Effector CD8-positive, alpha-beta T cell (primary cell): ENCODE results near the gene PHF23.

Source experiments
- DNase-seq: peaks from one replicate; lab custom pipeline; 2025; lab: John Stamatoyannopoulos, UW

Gene PHF23

GRCh38 chr17:7219812-7220592, 19.3 kb downstream of the PHF23 start, which contains the start of the genes ACADVL and DLG4:
ACADVL (plus strand) TSS chr17:7219938; CDS start chr17:7219985, 47 bp downstream.
DLG4 (minus strand) TSS chr17:7219836.
- DNase-seq, result peak; percentile 61

- no peak for DNase-seq
Measured at GRCh38 chr17:7219229-7219811, 19.9 kb downstream of the PHF23 start.

- DNase-seq, result no peak
Measured at GRCh38 chr17:7218758-7219157, 20.5 kb downstream of the PHF23 start.

- DNase-seq, result no peak
Measured at GRCh38 chr17:7218166-7218565, 21.1 kb downstream of the PHF23 start.

- DNase-seq, result no peak
Measured at GRCh38 chr17:7217113-7217987, 21.9 kb downstream of the PHF23 start.

GRCh38 chr17:7216242-7217112, 22.8 kb downstream of the PHF23 start:
- no peak for DNase-seq

- DNase-seq, result no peak
Measured at GRCh38 chr17:7215652-7216180, 23.5 kb downstream of the PHF23 start.

- no peak for DNase-seq
Measured at GRCh38 chr17:7215136-7215638, 24.1 kb downstream of the PHF23 start.

- DNase-seq, result peak; percentile 98
Measured at GRCh38 chr17:7214300-7215135, 24.7 kb downstream of the PHF23 start.

GRCh38 chr17:7213895-7214299, 25.4 kb downstream of the PHF23 start:
- DNase-seq, result peak; percentile 87

GRCh38 chr17:7211491-7212273, 27.6 kb downstream of the PHF23 start:
- no peak for DNase-seq

- no peak for DNase-seq
Measured at GRCh38 chr17:7208754-7209460, 30.4 kb downstream of the PHF23 start.

GRCh38 chr17:7208027-7208571, 31.2 kb downstream of the PHF23 start:
- DNase-seq, result no peak

GRCh38 chr17:7207120-7208001, 31.9 kb downstream of the PHF23 start:
- DNase-seq, result no peak

GRCh38 chr17:7205561-7205960, 33.7 kb downstream of the PHF23 start:
- no peak for DNase-seq

GRCh38 chr17:7204828-7205461, 34.3 kb downstream of the PHF23 start:
- peak; percentile 96 for DNase-seq

- DNase-seq, result no peak
Measured at GRCh38 chr17:7204336-7204735, 34.9 kb downstream of the PHF23 start.
